Caco-2 (cell line): ENCODE results near the gene KCNH8. TPM values are rescaled to one million over a fixed set of nuclear protein-coding genes. Genes with fewer than 3 reads are reported as not detected.

ENCODE experiments used
- BruUV-seq: library from RNA; stranded (reverse); fragments of 400-500 nt; replicated peaks from 2 replicates; lab custom pipeline; 2021; lab: Mats Ljungman, UMichigan
- CTCF ChIA-PET: fragments of 300-600 bp; sonication (Branson Sonifier 250); formaldehyde crosslinking; loops from one replicate; lab custom pipeline; 2022; ENCODE audit warnings: antibody characterized with exemption; lab: Charles Lee
- POLR2A ChIA-PET: fragments of 300-600 bp; sonication (Branson Sonifier 250); formaldehyde crosslinking; loops from one replicate; lab custom pipeline; 2022; ENCODE audit warnings: antibody characterized with exemption; lab: Charles Lee
- DNase-seq, 2 experiments: peaks; one replicate each; pipeline versions ENCODE4 v3.0.0 to v3.0.0-alpha.2; 2020 to 2022
- H3K27me3 ChIP-seq: replicated peaks from 2 replicates; pipeline ENCODE4 v1.6.0; 2011; ENCODE audit warnings: low read length; ENCODE audit not compliant: control insufficient read depth, insufficient read depth
- H3K36me3 ChIP-seq: 2 replicates; pipeline ENCODE4 v1.5.1; 2011; ENCODE audit warnings: low read length; ENCODE audit not compliant: control insufficient read depth, insufficient read depth
- H3K4me1 ChIP-seq: fragments of 250-450 bp; sonication (Bioruptor Pico); 2 replicates; pipeline ENCODE4 v1.5.1; 2020; ENCODE audit warnings: mild to moderate bottlenecking
- H3K4me3 ChIP-seq: 2 replicates; pipeline ENCODE4 v1.5.1; 2011; ENCODE audit warnings: low read depth, mild to moderate bottlenecking, control low read depth, low read length
- H3K9me3 ChIP-seq: fragments of 250-450 bp; sonication (Bioruptor Pico); 2 replicates; pipeline ENCODE4 v1.5.1; 2020; ENCODE audit warnings: mild to moderate bottlenecking, moderate library complexity
- H3K27ac Mint-ChIP-seq: one replicate; pipeline ENCODE4 v1.8.0; 2022; ENCODE audit warnings: mixed read lengths; ENCODE audit not compliant: unreplicated experiment
- H3K27me3 Mint-ChIP-seq: one replicate; pipeline ENCODE4 v1.8.0; 2022; ENCODE audit warnings: mixed read lengths; ENCODE audit not compliant: insufficient read depth, unreplicated experiment
- H3K36me3 Mint-ChIP-seq: one replicate; pipeline ENCODE4 v1.8.0; 2022; ENCODE audit warnings: mild to moderate bottlenecking, mixed read lengths; ENCODE audit not compliant: insufficient read depth, unreplicated experiment
- H3K4me1 Mint-ChIP-seq: one replicate; pipeline ENCODE4 v1.8.0; 2022; ENCODE audit warnings: low read depth, mixed read lengths; ENCODE audit not compliant: unreplicated experiment
- H3K4me3 Mint-ChIP-seq: one replicate; pipeline ENCODE4 v1.8.0; 2022; ENCODE audit warnings: mild to moderate bottlenecking, moderate library complexity, mixed read lengths; ENCODE audit not compliant: unreplicated experiment
- H3K9me3 Mint-ChIP-seq: one replicate; pipeline ENCODE4 v1.8.0; 2022; ENCODE audit warnings: mixed read lengths; ENCODE audit not compliant: unreplicated experiment
- intact Hi-C: fragments of 100-400 bp; cut with micrococcal nuclease; formaldehyde crosslinking; loops from one replicate; pipeline ENCODE4 v1.10.0; 2022; ENCODE audit not compliant: unreplicated experiment
- total RNA-seq: library from RNA; stranded (reverse); gene quantifications from 2 replicates; pipeline ENCODE4 v1.2.3, GENCODE V29; 2022
- TF ChIP-seq, protein P1 (sequence below), 2 experiments: fragments of 200-600 bp in 1 of 2; IDR thresholded peaks; 1 replicate in 1 of 2; 2 replicates in 1 of 2; pipeline versions ENCODE4 v1.5.1 to v1.8.0; 2011 to 2022; ENCODE audit warnings: antibody characterized with exemption in 1 of 2, control low read depth in 1 of 2, inconsistent platforms in 1 of 2, low read depth in 1 of 2, low read length in 1 of 2, mild to moderate bottlenecking in 1 of 2, moderate library complexity in 1 of 2; ENCODE audit not compliant: insufficient read depth in 1 of 2, severe bottlenecking in 1 of 2, unreplicated experiment in 1 of 2

The KCNH8 gene
- total RNA-seq, 1 experiment from 2014 or later: 0.07 TPM

DNA sequence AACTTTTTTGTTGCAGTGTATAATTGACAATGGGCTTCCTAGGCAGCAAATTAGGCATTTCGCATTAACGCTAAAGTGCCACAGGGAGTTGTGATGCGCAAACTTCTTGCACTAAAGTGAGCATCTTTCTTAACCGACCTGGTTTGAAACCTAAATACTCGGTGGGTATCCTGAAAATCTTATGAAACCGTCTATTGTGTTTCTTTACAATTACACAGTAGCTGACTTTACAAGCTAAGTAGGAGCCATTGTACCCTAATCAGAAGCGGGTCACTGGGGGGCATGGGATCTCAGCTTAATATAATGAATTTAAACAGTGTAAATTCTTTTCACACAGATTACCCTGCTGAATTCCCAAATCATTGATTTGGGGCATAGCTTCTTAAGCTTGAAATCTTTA, 328.0 kb downstream of the KCNH8 start:
- no peak overlapping the region for H3K4me3 Mint-ChIP-seq
- Histone ChIP-seq H3K4me3 (no peak overlapping the region), H3K9me3 (no peaks in the 10 kb centered on the region), H3K4me1 (no peaks in the 10 kb centered on the region), H3K27me3 (no peaks in the 10 kb centered on the region), H3K36me3 (no peaks in the 10 kb centered on the region)
- BruUV-seq: no TSS peak
- no peaks in the 10 kb centered on the region for H3K36me3 Mint-ChIP-seq
- H3K27ac Mint-ChIP-seq: no peak overlapping the region
- no peaks in the 10 kb centered on the region for H3K4me1 Mint-ChIP-seq
- POLR2A ChIA-PET: no interaction called here
- H3K27me3 Mint-ChIP-seq: no peaks in the 10 kb centered on the region
- no peak for DNase-seq
- intact Hi-C loops: no loop called here
- H3K9me3 Mint-ChIP-seq: no peaks in the 10 kb centered on the region
- CTCF ChIA-PET: no interaction called here
- TF ChIP-seq, protein P1, sequence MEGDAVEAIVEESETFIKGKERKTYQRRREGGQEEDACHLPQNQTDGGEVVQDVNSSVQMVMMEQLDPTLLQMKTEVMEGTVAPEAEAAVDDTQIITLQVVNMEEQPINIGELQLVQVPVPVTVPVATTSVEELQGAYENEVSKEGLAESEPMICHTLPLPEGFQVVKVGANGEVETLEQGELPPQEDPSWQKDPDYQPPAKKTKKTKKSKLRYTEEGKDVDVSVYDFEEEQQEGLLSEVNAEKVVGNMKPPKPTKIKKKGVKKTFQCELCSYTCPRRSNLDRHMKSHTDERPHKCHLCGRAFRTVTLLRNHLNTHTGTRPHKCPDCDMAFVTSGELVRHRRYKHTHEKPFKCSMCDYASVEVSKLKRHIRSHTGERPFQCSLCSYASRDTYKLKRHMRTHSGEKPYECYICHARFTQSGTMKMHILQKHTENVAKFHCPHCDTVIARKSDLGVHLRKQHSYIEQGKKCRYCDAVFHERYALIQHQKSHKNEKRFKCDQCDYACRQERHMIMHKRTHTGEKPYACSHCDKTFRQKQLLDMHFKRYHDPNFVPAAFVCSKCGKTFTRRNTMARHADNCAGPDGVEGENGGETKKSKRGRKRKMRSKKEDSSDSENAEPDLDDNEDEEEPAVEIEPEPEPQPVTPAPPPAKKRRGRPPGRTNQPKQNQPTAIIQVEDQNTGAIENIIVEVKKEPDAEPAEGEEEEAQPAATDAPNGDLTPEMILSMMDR (IDR thresholded peaks at IDR 0.05; ENCODE audit: insufficient read depth in 1 of 2, low read depth in 1 of 2, low read length in 1 of 2, severe bottlenecking in 1 of 2, unreplicated experiment in 1 of 2): no peak

DNA sequence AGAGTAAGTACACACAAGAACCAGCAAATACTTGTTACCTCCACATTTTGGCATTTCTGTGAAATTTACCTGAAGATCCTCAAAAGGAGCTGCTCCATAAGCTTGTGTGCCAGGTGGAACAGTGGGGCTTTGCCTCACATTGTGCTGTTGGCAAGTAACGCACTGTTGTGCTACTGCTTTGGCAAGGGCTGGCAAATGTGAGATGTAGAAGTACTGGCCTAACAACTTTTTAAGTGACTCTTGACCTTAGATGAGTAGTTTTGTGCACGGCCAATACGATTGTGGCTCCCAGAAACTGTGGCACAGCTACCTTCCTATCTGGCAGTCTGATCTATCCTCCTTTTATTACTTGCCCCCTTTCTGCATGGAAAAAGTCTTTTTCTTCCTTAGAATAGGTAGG, 337.0 kb downstream of the KCNH8 start:
- no peaks in the 10 kb centered on the region for H3K36me3 ChIP-seq
- intact Hi-C loops: loop anchor here (10.0 kb wide), 1 partner anchor 380 kb away; no protein-coding TSS in a partner anchor
- Mint-ChIP-seq H3K4me3 (no peak overlapping the region), H3K9me3 (no peaks in the 10 kb centered on the region), H3K4me1 (no peaks in the 10 kb centered on the region), H3K36me3 (no peaks in the 10 kb centered on the region), H3K27me3 (peaks cover 6% of the 10 kb centered on the region), H3K27ac (no peak overlapping the region)
- ChIA-PET CTCF (no interaction called here), POLR2A (no interaction called here)
- no TSS peak for BruUV-seq
- DNase-seq: no peak
- no peaks in the 10 kb centered on the region for H3K9me3 ChIP-seq
- H3K4me1 ChIP-seq: no peaks in the 10 kb centered on the region
- no peaks in the 10 kb centered on the region for H3K27me3 ChIP-seq
- TF ChIP-seq, protein P1 (IDR thresholded peaks at IDR 0.05; ENCODE audit: insufficient read depth in 1 of 2, low read depth in 1 of 2, low read length in 1 of 2, severe bottlenecking in 1 of 2, unreplicated experiment in 1 of 2): no peak
- no peak overlapping the region for H3K4me3 ChIP-seq

GRCh38 chr3:19487386-19487785, 339.1 kb downstream of the KCNH8 start:
- H3K4me1 ChIP-seq: no peaks in the 10 kb centered on the region
- Mint-ChIP-seq H3K4me1 (no peaks in the 10 kb centered on the region), H3K27me3 (peaks cover 8% of the 10 kb centered on the region), H3K9me3 (no peaks in the 10 kb centered on the region), H3K4me3 (no peak overlapping the region), H3K36me3 (no peaks in the 10 kb centered on the region), H3K27ac (no peak overlapping the region)
- intact Hi-C loops: loop anchor here (10.0 kb wide), 1 partner anchor 377 kb away; no protein-coding TSS in a partner anchor
- no TSS peak for BruUV-seq
- POLR2A ChIA-PET: no interaction called here
- no peaks in the 10 kb centered on the region for H3K9me3 ChIP-seq
- TF ChIP-seq, protein P1 (IDR thresholded peaks at IDR 0.05; ENCODE audit: insufficient read depth in 1 of 2, low read depth in 1 of 2, low read length in 1 of 2, severe bottlenecking in 1 of 2, unreplicated experiment in 1 of 2): no peak
- no peak for DNase-seq
- no peaks in the 10 kb centered on the region for H3K27me3 ChIP-seq
- H3K4me3 ChIP-seq: no peak overlapping the region
- CTCF ChIA-PET: no interaction called here
- H3K36me3 ChIP-seq: no peaks in the 10 kb centered on the region
